WERI-Rb-1 (cell line): ENCODE data around the gene KLHL24.
"Not testable (repeated sequence)": the region's sequence is repeated elsewhere in the genome, so short reads cannot be mapped to it uniquely, and the experiment has no call there.

Source experiments
- DNase-seq: peaks from one replicate; pipeline ENCODE4 v3.0.0-alpha.2; 2020
- H3K27ac ChIP-seq: fragments of 250-450 bp; sonication (Bioruptor Pico); 2 replicates; pipeline ENCODE4 v1.5.1; 2020; ENCODE audit warnings: mild to moderate bottlenecking, moderate library complexity
- H3K27me3 ChIP-seq: fragments of 250-450 bp; sonication (Bioruptor Pico); 2 replicates; pipeline ENCODE4 v1.5.1; 2021; ENCODE audit warnings: mild to moderate bottlenecking, low read depth, moderate library complexity; ENCODE audit not compliant: insufficient read depth, severe bottlenecking
- H3K36me3 ChIP-seq: fragments of 250-450 bp; sonication (Bioruptor Pico); 2 replicates; pipeline ENCODE4 v1.5.1; 2020; ENCODE audit warnings: mild to moderate bottlenecking, moderate library complexity
- H3K4me3 ChIP-seq: 2 replicates; pipeline ENCODE4 v1.5.1; 2011; ENCODE audit warnings: low read depth, mild to moderate bottlenecking, control low read depth, low read length
- H3K9me3 ChIP-seq: fragments of 250-450 bp; sonication (Bioruptor Pico); 2 replicates; pipeline ENCODE4 v1.5.1; 2021; ENCODE audit warnings: mild to moderate bottlenecking, moderate library complexity; ENCODE audit not compliant: severe bottlenecking
- TF ChIP-seq, protein P1 (sequence below): IDR thresholded peaks from 2 replicates; pipeline ENCODE4 v1.5.1; 2011; ENCODE audit warnings: low read depth, mild to moderate bottlenecking, control low read depth, inconsistent platforms, low read length

KLHL24 gene

DNA sequence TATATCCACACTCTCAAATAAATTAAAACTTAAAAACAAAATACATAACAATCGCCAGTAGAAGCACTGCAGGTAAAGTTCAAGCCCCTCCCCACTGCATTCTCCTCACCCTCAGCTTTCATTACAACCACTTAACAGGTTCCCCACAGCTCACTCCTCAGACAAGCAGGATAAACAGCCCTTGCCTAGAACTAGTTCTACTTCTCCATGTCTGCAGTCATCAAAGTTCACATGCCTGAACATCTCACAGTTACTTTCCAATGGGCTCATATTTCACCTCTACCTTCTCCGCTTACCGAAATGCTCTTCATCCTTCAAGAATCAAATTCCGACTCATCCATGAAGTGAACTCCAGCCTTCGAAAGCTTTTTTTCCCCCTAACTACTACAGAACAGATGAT, 66.3 kb downstream of the KLHL24 start:
- H3K36me3 ChIP-seq, result peaks cover 20% of the 10 kb centered on the region

DNA sequence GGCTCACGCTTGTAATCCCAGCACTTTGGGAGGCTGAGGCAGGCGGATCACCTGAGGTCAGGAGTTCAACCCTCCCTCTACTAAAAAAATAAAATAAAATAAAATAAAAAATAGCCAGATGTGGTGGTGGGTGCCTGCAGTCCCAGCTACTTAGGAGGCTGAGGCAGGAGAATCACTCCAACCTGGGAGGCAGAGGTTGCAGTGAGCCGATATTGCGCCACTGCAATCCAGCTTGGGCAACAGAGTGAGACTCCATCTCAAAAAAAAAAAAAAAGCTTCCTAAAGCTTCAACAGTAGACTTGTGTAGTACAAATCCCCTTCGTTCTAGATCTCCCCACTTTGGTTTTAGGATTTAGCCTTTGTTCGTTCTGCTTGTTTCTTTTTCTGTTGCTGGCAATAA, 68.5 kb downstream of the KLHL24 start:
- H3K4me3 ChIP-seq, H3K9me3 ChIP-seq, H3K27me3 ChIP-seq, H3K27ac ChIP-seq, DNase-seq: not testable (repeated sequence)
- peaks cover 14% of the 10 kb centered on the region for H3K36me3 ChIP-seq

More for the DNA sequence above, 66.3 kb downstream of the KLHL24 start:
- no peak overlapping the region for H3K27ac ChIP-seq
- H3K4me3 ChIP-seq, result no peak overlapping the region
- no peaks in the 10 kb centered on the region for H3K9me3 ChIP-seq
- DNase-seq, result no peak
- TF ChIP-seq, protein P1, sequence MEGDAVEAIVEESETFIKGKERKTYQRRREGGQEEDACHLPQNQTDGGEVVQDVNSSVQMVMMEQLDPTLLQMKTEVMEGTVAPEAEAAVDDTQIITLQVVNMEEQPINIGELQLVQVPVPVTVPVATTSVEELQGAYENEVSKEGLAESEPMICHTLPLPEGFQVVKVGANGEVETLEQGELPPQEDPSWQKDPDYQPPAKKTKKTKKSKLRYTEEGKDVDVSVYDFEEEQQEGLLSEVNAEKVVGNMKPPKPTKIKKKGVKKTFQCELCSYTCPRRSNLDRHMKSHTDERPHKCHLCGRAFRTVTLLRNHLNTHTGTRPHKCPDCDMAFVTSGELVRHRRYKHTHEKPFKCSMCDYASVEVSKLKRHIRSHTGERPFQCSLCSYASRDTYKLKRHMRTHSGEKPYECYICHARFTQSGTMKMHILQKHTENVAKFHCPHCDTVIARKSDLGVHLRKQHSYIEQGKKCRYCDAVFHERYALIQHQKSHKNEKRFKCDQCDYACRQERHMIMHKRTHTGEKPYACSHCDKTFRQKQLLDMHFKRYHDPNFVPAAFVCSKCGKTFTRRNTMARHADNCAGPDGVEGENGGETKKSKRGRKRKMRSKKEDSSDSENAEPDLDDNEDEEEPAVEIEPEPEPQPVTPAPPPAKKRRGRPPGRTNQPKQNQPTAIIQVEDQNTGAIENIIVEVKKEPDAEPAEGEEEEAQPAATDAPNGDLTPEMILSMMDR, result no peak
- no peaks in the 10 kb centered on the region for H3K27me3 ChIP-seq

DNA sequence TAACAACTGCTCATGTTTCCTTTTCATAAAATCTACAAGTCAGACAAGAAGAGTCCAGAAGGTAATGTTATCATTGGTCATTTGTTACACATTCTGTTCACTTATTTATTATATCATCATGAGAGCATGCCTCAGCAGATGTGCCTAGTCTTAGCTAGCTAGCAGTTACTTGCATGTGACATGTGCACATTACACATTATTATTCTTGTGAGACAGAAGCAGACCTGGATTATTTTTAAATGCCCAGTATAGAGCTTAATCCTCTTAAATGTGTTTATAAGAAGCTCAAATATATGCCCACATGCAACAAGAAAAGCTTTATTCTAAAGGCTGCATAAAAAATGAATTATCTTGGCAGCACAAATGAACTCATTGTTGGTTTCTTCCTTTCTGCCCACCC, 74.8 kb downstream of the KLHL24 start:
- Histone ChIP-seq H3K27ac (peak overlapping the region; percentile 29), H3K27me3 (no peaks in the 10 kb centered on the region), H3K9me3 (no peaks in the 10 kb centered on the region), H3K4me3 (no peak overlapping the region), H3K36me3 (peaks cover 7% of the 10 kb centered on the region)
- no peak for DNase-seq
- TF ChIP-seq, protein P1, result no peak

DNA sequence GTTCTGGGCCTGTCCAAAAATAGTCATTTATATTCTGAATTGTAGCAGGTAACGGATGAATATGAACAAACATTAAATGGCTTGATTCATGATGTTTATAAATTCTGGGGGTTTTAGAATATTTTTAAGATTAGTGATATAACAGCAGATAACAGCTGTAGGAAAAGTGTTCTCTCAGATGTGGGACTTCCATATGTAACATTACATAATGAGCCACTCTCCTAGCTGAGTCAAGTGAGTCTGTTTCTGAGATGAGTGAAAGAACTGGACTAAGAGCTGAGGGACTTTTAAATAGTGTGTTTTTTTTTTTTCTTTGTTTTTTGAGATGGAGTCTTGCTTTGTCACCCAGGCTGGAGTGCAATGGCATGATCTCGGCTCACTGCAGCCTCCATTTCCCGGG, 76.1 kb downstream of the KLHL24 start:
- Histone ChIP-seq H3K27ac (no peak overlapping the region), H3K27me3 (no peaks in the 10 kb centered on the region)

DNA sequence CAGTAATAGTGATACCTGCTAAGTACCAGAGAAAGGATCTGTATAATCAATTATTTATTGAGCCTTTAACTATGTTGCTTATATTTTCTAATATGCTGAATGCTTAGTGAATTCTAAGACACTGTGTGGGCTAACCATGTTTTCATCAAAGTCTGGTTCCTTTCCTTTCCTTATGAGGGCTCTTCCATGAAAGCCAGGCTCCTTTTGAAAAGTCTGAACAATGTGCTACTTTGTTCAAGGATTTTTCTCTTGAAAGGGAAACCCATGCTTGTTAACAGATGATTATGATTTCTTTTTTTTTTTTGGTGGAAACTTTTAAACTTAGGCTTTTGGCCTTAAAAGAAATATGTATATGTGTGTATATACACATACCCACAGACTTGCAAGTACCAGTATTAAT, 79.2 kb downstream of the KLHL24 start:
- Histone ChIP-seq H3K9me3 (no peaks in the 10 kb centered on the region), H3K27me3 (no peaks in the 10 kb centered on the region), H3K36me3 (peaks cover 45% of the 10 kb centered on the region), H3K4me3 (no peak overlapping the region), H3K27ac (no peak overlapping the region)
- TF ChIP-seq, protein P1, result no peak
- DNase-seq, result no peak

More for the DNA sequence above, 76.1 kb downstream of the KLHL24 start:
- Histone ChIP-seq H3K4me3 (no peak overlapping the region), H3K9me3 (no peaks in the 10 kb centered on the region), H3K36me3 (peaks cover 19% of the 10 kb centered on the region)
- DNase-seq, result no peak
- TF ChIP-seq, protein P1, result no peak

DNA sequence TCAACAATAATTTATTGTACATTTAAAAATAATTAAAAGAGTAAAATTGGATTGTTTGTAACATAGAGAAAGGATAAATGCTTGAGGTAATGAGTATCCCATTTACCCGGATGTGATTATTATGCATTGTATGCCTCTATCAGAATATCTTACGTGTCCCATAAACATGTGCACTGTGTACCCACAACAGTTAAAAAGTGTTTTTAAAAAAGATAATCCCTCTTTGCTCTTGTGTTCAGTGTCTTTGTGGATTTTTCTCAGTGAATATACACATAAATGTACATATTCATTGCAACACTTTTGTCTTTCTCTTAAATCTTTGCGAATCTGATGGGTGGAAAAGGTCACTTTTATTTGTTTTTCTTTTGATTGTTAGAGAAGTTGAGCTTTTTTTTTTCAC, 82.6 kb downstream of the KLHL24 start:
- H3K36me3 ChIP-seq, result peaks cover 75% of the 10 kb centered on the region
- TF ChIP-seq, protein P1, result no peak
- no peaks in the 10 kb centered on the region for H3K27me3 ChIP-seq
- no peak overlapping the region for H3K4me3 ChIP-seq
- no peak overlapping the region for H3K27ac ChIP-seq
- no peak for DNase-seq
- no peaks in the 10 kb centered on the region for H3K9me3 ChIP-seq
